Nephron (organoid): ENCODE measurements around the gene RACGAP1.

ENCODE experiments used
- H3K27ac Mint-ChIP-seq, 3 experiments: 2 replicates each; pipeline ENCODE4 v1.8.0; 2020; ENCODE audit warnings: mixed read lengths in 3 of 3, mild to moderate bottlenecking in 2 of 3, moderate library complexity in 1 of 3
- H3K27me3 Mint-ChIP-seq: 2 replicates; pipeline ENCODE4 v1.8.0; 2021; ENCODE audit warnings: low read depth, mild to moderate bottlenecking, moderate library complexity, mixed read lengths
- H3K36me3 Mint-ChIP-seq: 2 replicates; pipeline ENCODE4 v1.8.0; 2020; ENCODE audit warnings: low read depth, mixed read lengths
- H3K4me1 Mint-ChIP-seq: 2 replicates; pipeline ENCODE4 v1.8.0; 2020; ENCODE audit warnings: mixed read lengths
- H3K4me3 Mint-ChIP-seq, 3 experiments: 2 replicates each; pipeline ENCODE4 v1.8.0; 2020; ENCODE audit warnings: mild to moderate bottlenecking in 3 of 3, mixed read lengths in 3 of 3, moderate library complexity in 2 of 3
- H3K9me3 Mint-ChIP-seq: 2 replicates; pipeline ENCODE4 v1.8.0; 2020; ENCODE audit warnings: mixed read lengths
- TF ChIP-seq, protein P1 (sequence below), 3 experiments: fragments of 200-600 bp; sonication (generic); IDR thresholded peaks; one replicate each; pipeline ENCODE4 v1.5.0; 2021; ENCODE audit warnings: antibody characterized with exemption in 3 of 3; ENCODE audit not compliant: unreplicated experiment in 3 of 3

Gene RACGAP1

DNA sequence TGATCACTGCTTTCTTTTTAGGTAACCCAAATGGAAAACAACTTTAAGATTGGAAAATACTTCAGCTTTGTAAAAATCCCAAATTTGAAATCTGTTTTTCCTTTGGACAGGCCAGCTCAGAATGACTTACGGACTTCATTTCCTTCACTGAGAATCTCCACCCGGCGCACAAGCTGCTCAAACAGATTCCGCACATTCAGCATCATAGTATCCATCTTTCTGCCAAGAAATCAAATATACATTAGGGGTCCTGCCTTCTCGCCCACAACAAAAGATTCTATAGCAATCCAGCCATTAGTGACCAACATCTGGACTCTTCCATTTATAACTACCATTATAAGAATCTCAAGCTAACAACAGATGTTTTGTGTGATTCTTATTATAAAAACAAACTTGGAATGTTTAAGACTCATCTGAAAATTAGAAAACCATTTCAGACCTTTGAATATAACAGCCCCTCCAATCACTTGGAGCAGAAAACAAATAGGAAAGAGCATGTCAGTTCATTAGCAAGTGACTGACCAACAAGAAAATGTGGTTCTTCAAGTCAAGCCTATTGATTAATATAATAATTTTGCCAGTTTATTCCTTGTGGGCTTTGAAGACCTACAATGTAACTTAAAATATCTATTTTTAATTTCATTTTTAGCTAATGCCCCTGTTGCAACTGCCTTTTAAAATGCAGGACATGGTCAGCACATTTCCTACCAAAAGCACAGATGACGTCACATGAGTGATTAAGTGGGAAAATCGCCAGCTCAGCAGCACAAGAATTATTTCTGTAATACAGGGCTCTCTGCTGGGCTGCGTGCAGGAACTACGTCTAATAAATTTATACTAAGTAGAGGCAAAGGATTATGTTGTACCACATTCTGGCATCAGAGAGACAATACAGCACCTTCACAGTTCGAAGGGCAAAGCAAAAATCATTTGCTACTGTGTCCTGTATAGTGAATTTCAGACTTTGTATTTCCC is 8.5 kb downstream of the RACGAP1 start:
- TF ChIP-seq, protein P1, sequence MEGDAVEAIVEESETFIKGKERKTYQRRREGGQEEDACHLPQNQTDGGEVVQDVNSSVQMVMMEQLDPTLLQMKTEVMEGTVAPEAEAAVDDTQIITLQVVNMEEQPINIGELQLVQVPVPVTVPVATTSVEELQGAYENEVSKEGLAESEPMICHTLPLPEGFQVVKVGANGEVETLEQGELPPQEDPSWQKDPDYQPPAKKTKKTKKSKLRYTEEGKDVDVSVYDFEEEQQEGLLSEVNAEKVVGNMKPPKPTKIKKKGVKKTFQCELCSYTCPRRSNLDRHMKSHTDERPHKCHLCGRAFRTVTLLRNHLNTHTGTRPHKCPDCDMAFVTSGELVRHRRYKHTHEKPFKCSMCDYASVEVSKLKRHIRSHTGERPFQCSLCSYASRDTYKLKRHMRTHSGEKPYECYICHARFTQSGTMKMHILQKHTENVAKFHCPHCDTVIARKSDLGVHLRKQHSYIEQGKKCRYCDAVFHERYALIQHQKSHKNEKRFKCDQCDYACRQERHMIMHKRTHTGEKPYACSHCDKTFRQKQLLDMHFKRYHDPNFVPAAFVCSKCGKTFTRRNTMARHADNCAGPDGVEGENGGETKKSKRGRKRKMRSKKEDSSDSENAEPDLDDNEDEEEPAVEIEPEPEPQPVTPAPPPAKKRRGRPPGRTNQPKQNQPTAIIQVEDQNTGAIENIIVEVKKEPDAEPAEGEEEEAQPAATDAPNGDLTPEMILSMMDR (IDR thresholded peaks at IDR 0.05; ENCODE audit: unreplicated experiment in 3 of 3), result no peak
- no peaks in the 10 kb centered on the region for H3K27me3 Mint-ChIP-seq
- peak overlapping the region in 1 of 3 experiments; percentile 2 for H3K4me3 Mint-ChIP-seq
- H3K36me3 Mint-ChIP-seq, result peaks cover 18% of the 10 kb centered on the region
- H3K9me3 Mint-ChIP-seq, result no peaks in the 10 kb centered on the region
- peaks cover 39% of the 10 kb centered on the region for H3K4me1 Mint-ChIP-seq
- H3K27ac Mint-ChIP-seq, result peak overlapping the region; percentile 72 to 91 (median 85)

DNA sequence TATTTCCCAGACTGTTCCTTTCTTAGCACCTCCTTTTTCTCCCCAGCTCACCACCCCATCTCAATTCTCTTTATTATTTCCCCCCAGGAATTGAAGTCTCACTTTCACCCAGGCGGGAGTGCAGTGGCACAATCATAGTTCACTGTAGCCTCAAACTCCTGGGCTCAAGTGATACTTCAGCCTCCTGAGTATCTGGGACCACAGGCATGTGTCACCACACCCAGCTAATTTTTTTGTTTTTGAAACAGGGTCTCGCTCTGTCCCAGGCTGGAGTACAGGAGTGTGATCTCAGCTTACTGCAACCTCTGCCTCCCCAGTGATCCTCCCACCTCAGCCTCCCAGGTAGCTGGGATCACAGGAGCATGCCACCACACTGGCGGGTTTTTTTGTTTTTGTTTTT is 11.0 kb downstream of the RACGAP1 start:
- Mint-ChIP-seq H3K9me3 (no peaks in the 10 kb centered on the region), H3K27me3 (no peaks in the 10 kb centered on the region), H3K4me1 (peaks cover 29% of the 10 kb centered on the region), H3K27ac (peak overlapping the region in 1 of 3 experiments; percentile 27), H3K4me3 (no peak overlapping the region), H3K36me3 (peaks cover 24% of the 10 kb centered on the region)
- TF ChIP-seq, protein P1 (IDR thresholded peaks at IDR 0.05; ENCODE audit: unreplicated experiment in 3 of 3), result no peak

DNA sequence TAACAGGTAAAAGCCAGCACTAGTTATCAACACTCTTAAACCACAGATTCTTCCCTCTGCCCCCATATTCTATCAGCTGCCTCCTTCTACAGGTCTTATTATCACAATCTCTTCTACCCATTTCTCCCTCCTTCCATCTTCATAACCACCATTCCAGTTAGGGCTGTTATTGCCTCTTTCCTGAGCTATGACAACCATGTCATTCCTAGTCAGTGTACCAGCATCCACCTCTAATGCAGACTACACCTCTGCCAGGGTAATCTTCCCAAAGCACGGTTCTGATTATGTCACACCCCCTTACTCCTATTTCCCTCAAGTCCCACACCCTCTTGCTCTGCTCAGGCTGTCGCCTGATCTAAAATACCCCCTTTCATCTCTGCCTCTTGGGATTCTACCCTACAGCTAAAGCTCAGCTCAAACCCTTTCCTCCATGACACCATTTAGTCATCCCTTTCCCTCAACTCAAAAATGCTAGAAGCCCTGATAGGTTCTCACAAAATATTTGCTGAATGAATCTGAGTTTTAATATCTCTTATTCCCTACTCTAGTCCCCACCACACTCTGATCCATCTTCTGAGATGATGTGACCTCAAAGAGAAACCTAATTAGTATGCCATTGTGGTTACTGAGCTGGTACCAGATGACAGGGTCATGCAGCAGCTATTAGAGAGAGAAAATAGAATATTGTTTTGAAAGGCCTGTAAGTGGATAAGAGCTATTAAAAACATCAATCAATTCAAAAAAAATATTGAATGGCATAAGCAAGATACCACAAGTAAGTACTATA is 11.7 kb downstream of the RACGAP1 start:
- Mint-ChIP-seq H3K9me3 (no peaks in the 10 kb centered on the region), H3K4me1 (peaks cover 23% of the 10 kb centered on the region), H3K27me3 (no peaks in the 10 kb centered on the region), H3K4me3 (no peak overlapping the region), H3K27ac (peak overlapping the region in 1 of 3 experiments; percentile 27), H3K36me3 (peaks cover 24% of the 10 kb centered on the region)
- TF ChIP-seq, protein P1 (IDR thresholded peaks at IDR 0.05; ENCODE audit: unreplicated experiment in 3 of 3), result no peak

DNA sequence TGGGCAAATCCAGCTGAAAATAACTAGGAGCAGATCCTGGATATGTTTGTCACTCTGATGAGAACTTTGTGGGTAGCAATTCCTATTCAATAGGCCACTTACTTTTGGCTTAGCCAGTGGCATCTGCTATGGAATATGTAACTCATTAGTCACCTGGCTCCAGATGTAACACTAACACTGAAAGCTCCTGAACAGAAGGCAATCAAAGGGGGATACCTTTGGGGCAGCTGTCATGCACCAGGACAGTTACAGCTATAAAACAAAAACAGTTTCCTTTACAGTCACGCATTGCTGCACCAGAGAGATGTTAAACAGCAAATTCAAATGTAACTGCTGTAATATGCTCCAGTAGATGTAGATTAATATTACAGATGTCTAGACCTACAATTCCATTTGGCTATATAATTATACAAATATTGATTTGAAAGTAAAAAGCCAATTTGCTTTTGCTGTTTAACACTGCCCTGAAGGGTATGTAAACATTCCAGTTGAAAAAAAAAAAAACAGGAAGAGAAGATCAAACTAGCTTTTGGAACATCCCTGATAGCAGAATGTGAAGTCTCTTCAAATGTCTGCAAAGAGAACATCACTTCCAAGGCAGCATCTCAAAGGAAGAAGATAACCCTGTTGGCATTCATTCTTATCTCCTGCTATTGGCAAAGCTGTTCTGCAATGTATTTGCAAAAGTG is 18.4 kb downstream of the RACGAP1 start:
- H3K27me3 Mint-ChIP-seq, result no peaks in the 10 kb centered on the region
- H3K27ac Mint-ChIP-seq, result peak overlapping the region in 1 of 3 experiments; percentile 27
- peaks cover 5% of the 10 kb centered on the region for H3K4me1 Mint-ChIP-seq
- H3K4me3 Mint-ChIP-seq, result no peak overlapping the region
- TF ChIP-seq, protein P1 (IDR thresholded peaks at IDR 0.05; ENCODE audit: unreplicated experiment in 3 of 3), result no peak
- H3K9me3 Mint-ChIP-seq, result no peaks in the 10 kb centered on the region
- H3K36me3 Mint-ChIP-seq, result peaks cover 29% of the 10 kb centered on the region

DNA sequence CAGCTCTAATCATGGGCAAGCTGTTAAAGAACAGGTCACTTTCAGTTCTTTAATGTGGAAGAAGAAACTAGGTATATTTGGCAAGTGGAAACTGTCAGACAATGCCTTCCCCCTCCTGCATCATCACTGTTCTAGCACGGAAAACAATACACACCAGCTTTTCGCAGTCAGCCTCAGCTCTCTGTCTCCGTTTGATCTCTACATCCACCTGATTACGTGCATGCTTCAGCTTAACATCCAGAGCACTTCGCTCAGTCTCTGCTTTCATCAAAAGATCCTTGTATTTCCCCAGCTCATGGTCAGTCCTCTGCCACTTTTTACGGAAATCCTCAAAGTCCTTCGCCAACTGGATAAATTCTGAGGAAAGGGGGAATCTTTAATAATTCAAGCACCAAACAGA is 19.0 kb downstream of the RACGAP1 start:
- no peaks in the 10 kb centered on the region for H3K9me3 Mint-ChIP-seq
- TF ChIP-seq, protein P1 (IDR thresholded peaks at IDR 0.05; ENCODE audit: unreplicated experiment in 3 of 3), result no peak
- H3K27me3 Mint-ChIP-seq, result no peaks in the 10 kb centered on the region
- peaks cover 5% of the 10 kb centered on the region for H3K4me1 Mint-ChIP-seq
- peak overlapping the region in 2 of 3 experiments; percentile 19 to 27 for H3K27ac Mint-ChIP-seq
- H3K36me3 Mint-ChIP-seq, result peaks cover 30% of the 10 kb centered on the region
- H3K4me3 Mint-ChIP-seq, result no peak overlapping the region
